Fibroblast of upper back skin (primary cell): ENCODE measurements around the gene SPAAR.
"Not testable (repeated sequence)": the region's sequence is repeated elsewhere in the genome, so short reads cannot be mapped to it uniquely, and the experiment has no call there.

Source experiments
- DNase-seq: peaks from one replicate; pipeline ENCODE4 v3.0.0-alpha.2; 2013

Gene SPAAR

GRCh38 chr9:35905051-35905781, 4.1 kb upstream of the SPAAR start:
- peak; percentile 54 for DNase-seq

GRCh38 chr9:35905912-35906679, 3.2 kb upstream of the SPAAR start, which contains the start of gene HRCT1:
Gene HRCT1, plus strand, starts transcription at chr9:35906202. Its CDS starts 86 bp downstream, at chr9:35906288.
- peak; percentile 97 for DNase-seq

DNA sequence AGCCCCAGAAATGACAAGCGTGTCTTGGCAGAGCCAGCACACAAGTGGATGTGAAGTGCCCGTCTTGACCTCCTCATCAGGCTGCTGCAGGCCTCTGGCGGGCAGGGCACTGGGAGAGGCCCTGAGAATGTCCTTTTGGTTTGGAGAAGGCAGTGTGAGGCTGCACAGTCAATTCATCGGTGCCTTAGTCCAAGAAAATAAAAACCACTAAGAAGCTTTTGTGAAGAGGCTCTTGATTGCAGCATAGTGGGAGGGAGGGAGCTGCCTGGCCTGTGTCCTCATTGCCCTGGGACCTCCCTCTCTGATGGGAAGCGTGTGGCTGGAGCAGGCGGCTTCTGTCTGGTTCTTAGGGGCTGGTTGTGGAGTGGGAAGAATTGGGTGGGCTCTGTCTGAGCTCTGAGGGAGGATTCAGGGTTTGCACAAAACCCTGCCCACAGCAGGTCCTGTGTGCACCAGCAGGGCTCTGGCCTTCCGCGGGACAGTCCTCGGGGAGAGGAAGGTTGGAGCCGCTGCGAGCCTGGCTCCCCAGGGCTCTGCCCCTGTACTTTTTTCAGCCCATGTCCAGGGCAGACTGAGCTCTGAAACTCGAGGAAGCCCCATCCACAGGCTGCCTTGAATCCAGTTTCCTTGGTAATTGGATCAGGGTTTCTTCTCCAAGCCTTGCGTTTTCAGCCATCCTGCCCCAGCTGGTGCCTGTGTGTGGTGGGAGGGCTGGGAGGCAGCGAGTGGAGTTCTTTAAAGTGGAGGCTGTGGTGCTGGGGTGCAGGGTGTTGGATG, 2.2 kb upstream of the SPAAR start:
- DNase-seq: peak; percentile 91

GRCh38 chr9:35907711-35908503, 1.4 kb upstream of the SPAAR start:
- DNase-seq: peak; percentile 98

- peak; percentile 64 for DNase-seq
Observed at GRCh38 chr9:35908504-35909125, 675 bp upstream of the SPAAR start.

GRCh38 chr9:35909687-35910612, 660 bp downstream of the SPAAR start:
- no peak for DNase-seq

DNA sequence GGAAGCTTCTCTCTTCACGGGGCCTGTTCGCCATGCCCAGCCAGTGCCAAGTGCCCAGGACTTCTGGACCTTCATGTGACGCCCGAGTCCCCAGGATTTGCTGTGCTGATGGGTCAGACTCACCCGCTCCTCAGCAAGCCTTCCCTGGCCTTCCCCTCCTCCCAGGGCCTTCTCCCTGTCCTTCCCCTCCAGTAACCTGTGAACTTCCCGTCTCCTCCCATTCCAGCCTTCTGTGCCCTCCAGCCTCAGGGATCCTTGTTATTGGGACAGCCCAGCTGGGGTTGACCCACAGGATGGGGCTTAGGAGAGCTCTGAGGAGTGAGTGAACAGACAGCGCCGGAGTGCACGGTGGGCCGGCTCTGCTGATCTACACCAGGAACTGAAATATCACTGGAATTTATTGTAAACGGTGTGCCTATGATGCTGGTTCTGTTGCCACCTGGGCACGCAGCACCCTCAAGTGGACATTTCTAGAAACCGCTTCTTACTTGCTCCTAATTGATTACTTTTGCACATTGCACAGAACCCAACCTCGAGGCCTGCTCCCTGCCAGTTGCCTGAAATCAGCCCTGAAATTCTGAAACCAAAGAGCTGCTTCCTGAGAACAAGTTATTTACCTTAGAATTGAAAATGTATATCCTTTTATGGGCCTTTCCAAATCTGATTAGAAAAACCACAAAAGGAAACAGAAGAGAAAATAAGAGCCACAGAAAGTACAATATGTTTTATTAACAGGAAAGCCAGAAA, 1.5 kb downstream of the SPAAR start:
- peak; percentile 76 for DNase-seq

- DNase-seq: no peak
Observed at GRCh38 chr9:35911690-35912089, 2.4 kb downstream of the SPAAR start.

GRCh38 chr9:35912791-35913400, 3.6 kb downstream of the SPAAR start:
- DNase-seq: no peak

DNA sequence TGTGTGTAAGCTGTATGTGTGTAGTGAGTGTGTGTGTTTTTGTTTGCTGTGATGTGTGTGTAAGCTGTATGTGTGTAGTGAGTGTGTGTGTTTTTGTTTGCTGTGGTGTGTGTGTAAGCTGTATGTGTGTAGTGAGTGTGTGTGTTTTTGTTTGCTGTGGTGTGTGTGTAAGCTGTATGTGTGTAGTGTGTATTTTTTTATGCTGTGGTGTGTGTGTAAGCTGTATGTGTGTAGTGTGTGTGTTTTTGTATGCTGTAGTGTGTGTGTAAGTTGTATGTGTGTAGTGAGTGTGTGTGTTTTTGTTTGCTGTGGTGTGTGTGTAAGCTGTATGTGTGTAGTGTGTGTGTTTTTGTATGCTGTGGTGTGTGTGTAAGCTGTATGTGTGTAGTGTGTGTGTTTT, 4.1 kb downstream of the SPAAR start:
- not testable (repeated sequence) for DNase-seq

- DNase-seq: peak; percentile 38
Observed at GRCh38 chr9:35914301-35914807, 5.1 kb downstream of the SPAAR start.

GRCh38 chr9:35915681-35916294, 6.5 kb downstream of the SPAAR start:
- no peak for DNase-seq

DNA sequence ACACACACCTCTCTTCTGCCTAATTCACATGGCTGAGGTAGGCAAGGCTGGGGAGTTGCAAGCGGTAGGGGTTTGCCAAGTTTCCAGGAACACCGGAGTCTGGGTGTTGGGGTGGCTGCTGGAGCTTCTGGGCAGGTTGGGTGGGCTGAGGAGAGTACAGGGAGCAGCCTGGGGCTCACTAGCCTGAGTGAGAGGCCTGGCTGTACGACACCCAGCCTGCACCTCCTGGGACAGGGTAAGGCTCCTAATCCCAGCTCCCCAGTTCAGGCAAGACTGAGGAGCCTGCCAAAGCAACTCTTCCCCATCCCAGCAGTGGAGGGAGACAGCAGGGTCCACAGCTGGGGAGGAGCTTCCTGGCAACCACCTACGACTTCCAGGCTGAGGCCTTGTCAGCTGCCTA, 8.0 kb downstream of the SPAAR start:
- no peak for DNase-seq

DNA sequence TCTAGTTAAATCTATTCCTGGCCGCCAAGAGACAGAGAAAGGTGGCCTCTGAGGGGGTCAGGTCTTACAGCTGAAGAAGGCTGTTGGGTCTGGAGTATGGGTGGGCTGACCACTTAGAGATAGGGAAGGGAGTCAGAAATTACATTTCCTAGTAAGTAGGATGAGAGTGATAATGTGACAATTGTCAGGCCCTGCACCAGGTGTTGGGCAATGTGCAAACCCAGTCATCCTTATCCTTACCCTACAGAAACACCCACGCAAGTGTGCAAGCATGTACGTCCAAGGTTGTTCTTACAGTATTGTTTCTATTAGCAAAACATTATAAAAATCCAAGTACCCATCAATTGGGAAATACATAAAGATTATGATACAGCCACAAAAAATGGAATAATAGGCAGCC, 9.5 kb downstream of the SPAAR start:
- no peak for DNase-seq

DNA sequence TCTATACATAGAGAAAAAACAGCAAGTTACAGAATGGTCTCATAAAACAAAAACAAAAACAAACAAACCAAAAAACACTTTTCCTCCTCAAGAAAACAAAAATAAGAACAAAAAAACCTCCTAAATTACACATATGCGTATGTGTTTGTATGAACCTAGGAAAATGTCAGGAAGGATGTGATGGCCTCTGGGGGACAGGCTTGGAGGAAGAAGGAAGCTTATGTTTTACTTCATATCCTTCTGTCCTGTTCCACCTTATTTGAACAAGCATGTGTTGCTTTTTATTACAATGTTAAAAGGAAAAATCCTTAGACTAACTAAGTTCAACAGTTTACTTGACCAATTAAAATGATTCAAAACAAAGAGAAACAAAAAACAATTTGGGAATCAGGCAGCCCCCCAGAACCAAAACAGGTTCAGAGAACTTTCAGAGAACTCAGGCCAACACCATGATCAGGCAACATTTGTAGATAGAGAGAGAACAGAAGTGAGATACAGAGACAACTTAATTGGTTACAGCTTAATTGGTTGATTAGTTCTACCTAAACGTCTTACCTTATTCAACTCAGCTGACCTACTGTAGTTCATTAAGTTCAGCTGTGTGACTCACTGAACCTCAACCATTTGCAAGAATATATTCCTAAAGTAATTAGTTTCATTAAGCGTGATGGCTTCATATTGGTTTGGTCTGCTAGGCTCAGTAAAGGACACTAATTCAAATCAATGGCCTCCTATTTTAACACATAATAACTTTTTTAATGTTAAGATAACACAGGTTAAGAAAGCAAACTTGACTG, 10.1 kb downstream of the SPAAR start:
- no peak for DNase-seq

DNA sequence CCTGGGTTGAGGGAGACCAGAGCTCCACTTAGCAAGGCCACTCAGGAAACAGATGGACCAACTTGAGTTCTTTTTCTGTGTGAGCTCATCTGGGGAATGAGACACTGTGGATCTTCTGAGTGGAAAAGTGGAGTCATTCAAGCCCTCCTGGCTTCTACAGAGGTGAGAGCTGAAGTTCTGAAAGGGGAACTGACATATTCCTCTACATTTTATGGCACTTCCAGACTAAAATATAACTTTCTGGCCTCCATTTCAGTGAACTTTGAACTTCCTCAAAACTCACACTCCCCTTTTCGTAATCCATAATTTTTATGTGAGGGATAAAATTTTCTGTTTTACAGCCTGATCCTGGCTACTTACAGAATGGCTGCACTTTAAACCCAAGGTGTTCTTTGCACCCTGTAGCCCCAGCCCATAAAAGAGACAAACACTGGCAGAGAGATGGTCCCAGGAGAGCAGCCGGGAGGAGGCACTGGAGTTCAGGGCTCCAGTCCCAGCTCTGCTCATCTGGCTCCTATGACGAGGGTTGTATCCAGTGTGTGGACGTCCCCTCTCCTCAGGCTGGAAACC, 10.8 kb downstream of the SPAAR start:
- DNase-seq: no peak

DNA sequence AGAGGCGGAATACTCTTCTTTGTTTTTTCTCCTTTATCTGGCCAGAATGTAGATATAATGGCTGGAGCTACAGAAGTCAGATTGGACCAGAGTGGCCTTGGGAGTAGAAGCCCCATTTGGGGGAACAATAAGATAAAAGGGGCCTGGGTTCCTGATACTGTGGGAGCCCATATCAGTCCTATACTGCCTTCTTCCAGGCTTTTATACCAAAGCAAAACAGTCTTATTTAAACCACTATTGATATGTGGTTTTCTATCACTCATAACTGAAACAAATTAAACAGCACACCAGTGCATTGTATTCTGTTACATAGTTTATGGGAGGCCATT, 14.3 kb downstream of the SPAAR start:
- no peak for DNase-seq
